C4-2B (cell line): ENCODE data around the gene RFT1.
A peak's percentile ranks its signal among the peaks of the same experiment; 100 is the strongest.

ENCODE experiments used
- ZFX ChIP-seq: fragments of 450-650 bp; IDR thresholded peaks from 2 replicates; pipeline ENCODE4 v1.6.1; 2017
- TF ChIP-seq, protein P1 (sequence below): fragments of 450-650 bp; conservative IDR thresholded peaks from 2 replicates; pipeline ENCODE4 v1.5.1; 2017; ENCODE audit warnings: mild to moderate bottlenecking

DNA sequence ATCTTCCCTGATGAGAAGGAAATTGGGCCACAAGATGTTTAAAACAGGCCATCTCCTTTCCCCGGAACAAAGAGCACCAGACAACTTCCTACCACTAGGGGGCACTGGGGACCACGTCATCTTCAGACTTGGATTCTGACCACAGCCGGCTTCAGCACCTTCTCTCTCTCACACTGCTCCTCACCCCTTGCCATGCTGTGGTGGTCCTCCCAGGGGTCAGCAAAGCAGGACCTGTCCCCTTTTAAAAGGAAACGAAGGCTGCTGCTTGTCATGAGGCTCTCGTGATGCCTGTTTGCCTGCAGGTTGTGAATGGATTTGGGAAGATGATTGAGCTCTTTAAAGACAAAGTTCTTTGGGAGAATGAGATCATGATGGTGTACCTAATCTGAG lies 16.2 kb downstream of the RFT1 start:
- TF ChIP-seq, protein P1, sequence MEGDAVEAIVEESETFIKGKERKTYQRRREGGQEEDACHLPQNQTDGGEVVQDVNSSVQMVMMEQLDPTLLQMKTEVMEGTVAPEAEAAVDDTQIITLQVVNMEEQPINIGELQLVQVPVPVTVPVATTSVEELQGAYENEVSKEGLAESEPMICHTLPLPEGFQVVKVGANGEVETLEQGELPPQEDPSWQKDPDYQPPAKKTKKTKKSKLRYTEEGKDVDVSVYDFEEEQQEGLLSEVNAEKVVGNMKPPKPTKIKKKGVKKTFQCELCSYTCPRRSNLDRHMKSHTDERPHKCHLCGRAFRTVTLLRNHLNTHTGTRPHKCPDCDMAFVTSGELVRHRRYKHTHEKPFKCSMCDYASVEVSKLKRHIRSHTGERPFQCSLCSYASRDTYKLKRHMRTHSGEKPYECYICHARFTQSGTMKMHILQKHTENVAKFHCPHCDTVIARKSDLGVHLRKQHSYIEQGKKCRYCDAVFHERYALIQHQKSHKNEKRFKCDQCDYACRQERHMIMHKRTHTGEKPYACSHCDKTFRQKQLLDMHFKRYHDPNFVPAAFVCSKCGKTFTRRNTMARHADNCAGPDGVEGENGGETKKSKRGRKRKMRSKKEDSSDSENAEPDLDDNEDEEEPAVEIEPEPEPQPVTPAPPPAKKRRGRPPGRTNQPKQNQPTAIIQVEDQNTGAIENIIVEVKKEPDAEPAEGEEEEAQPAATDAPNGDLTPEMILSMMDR, result peak; percentile 92
- TF ChIP-seq ZFX, result no peak
